MCF 10A (cell line): ENCODE measurements around the gene CD33. TPM values are rescaled to one million over a fixed set of nuclear protein-coding genes. Genes with fewer than 3 reads are reported as not detected.
A peak's percentile ranks its signal among the peaks of the same experiment; 100 is the strongest.
"Not testable (repeated sequence)": the region's sequence is repeated elsewhere in the genome, so short reads cannot be mapped to it uniquely, and the experiment has no call there.

Experiments used
- Bru-seq: library from RNA; stranded (reverse); fragments of 400-500 nt; gene quantifications from one replicate; lab custom pipeline; 2021; lab: Mats Ljungman, UMichigan
- BruChase-seq, 2 experiments: library from RNA; stranded (reverse); fragments of 400-500 nt; gene quantifications; one replicate each; lab custom pipeline; 2021; lab: Mats Ljungman, UMichigan
- BruUV-seq: library from RNA; stranded (reverse); fragments of 400-500 nt; replicated peaks from 2 replicates; lab custom pipeline; 2021; lab: Mats Ljungman, UMichigan
- CTCF ChIA-PET: fragments of 300-600 bp; sonication (Branson Sonifier 250); formaldehyde crosslinking; extraction: SDS; loops from one replicate; lab custom pipeline; 2021; ENCODE audit warnings: antibody characterized with exemption, inconsistent platforms; lab: Yijun Ruan, JAX
- POLR2A ChIA-PET: fragments of 300-600, 350-650 bp; sonication (Branson Sonifier 250); formaldehyde crosslinking; extraction: SDS; loops from one replicate; lab custom pipeline; 2020; ENCODE audit warnings: antibody characterized with exemption, inconsistent platforms; lab: Yijun Ruan, JAX
- DNase-seq: peaks from one replicate; pipeline ENCODE4 v3.0.0-alpha.2; 2018; ENCODE audit not compliant: unreplicated experiment
- H3K27ac Mint-ChIP-seq: one replicate; pipeline ENCODE4 v1.8.0; 2022; ENCODE audit warnings: mild to moderate bottlenecking, low read depth, mixed read lengths; ENCODE audit not compliant: unreplicated experiment
- H3K27me3 Mint-ChIP-seq: one replicate; pipeline ENCODE4 v1.8.0; 2022; ENCODE audit warnings: mixed read lengths; ENCODE audit not compliant: insufficient read depth, unreplicated experiment
- H3K36me3 Mint-ChIP-seq: one replicate; pipeline ENCODE4 v1.8.0; 2022; ENCODE audit warnings: mild to moderate bottlenecking, moderate library complexity, mixed read lengths; ENCODE audit not compliant: insufficient read depth, unreplicated experiment
- H3K4me1 Mint-ChIP-seq: one replicate; pipeline ENCODE4 v1.8.0; 2022; ENCODE audit warnings: mixed read lengths; ENCODE audit not compliant: insufficient read depth, unreplicated experiment
- H3K4me3 Mint-ChIP-seq: one replicate; pipeline ENCODE4 v1.8.0; 2022; ENCODE audit warnings: mild to moderate bottlenecking, moderate library complexity, mixed read lengths; ENCODE audit not compliant: unreplicated experiment
- H3K9me3 Mint-ChIP-seq: one replicate; pipeline ENCODE4 v1.8.0; 2022; ENCODE audit warnings: mixed read lengths; ENCODE audit not compliant: unreplicated experiment
- intact Hi-C: fragments of 100-400 bp; cut with micrococcal nuclease; formaldehyde crosslinking; loops from 2 replicates; pipeline ENCODE4 v1.14.1; 2022
- long read RNA-seq: library from polyadenylated mRNA; stranded (forward); transcript quantifications from one replicate; pipeline ENCODE4 v2.0.0, GENCODE V29; 2022
- total RNA-seq: library from RNA; stranded (reverse); gene quantifications from 2 replicates; pipeline ENCODE4 v1.2.3, GENCODE V29; 2022
- TF ChIP-seq, protein P1 (sequence below): fragments of 200-600 bp; IDR thresholded peaks from one replicate; pipeline ENCODE4 v1.8.0; 2022; ENCODE audit warnings: antibody characterized with exemption, mild to moderate bottlenecking; ENCODE audit not compliant: unreplicated experiment

The CD33 gene
- total RNA-seq (0.33 TPM in 1 of 2 replicates, not detected in the other), Bru-seq, nascent RNA (percentile 10 among the genes with signal in this experiment), BruChase-seq, experiment 1, labeled RNA remaining after a 6-hour chase (percentile 9 among the genes with signal in this experiment), BruChase-seq, experiment 2, labeled RNA remaining after a 2-hour chase (percentile 11 among the genes with signal in this experiment)
- long read RNA-seq, result 0 reads

DNA sequence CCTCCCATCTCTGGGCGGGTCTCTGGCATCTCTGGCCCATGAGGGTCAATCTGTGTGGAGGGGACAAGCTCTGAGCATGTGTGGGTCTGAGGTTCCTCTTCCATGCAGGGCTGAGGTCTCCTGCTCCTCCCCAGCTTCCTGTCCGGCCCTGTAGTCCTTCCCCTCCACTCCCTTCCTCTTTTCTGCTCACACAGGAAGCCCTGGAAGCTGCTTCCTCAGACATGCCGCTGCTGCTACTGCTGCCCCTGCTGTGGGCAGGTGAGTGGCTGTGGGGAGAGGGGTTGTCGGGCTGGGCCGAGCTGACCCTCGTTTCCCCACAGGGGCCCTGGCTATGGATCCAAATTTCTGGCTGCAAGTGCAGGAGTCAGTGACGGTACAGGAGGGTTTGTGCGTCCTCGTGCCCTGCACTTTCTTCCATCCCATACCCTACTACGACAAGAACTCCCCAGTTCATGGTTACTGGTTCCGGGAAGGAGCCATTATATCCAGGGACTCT is at the start of gene CD33:
TSS of gene CD33 (plus strand) at position 183 of the 496 bp plus-strand sequence. CDS start at position 222, 39 bp downstream.
- H3K4me1 Mint-ChIP-seq, H3K4me3 Mint-ChIP-seq, intact Hi-C loops, DNase-seq, H3K27me3 Mint-ChIP-seq, H3K27ac Mint-ChIP-seq, CTCF ChIA-PET, POLR2A ChIA-PET, BruUV-seq, H3K36me3 Mint-ChIP-seq: not testable (repeated sequence)
- H3K9me3 Mint-ChIP-seq, result peaks cover 31% of the 10 kb centered on the region

DNA sequence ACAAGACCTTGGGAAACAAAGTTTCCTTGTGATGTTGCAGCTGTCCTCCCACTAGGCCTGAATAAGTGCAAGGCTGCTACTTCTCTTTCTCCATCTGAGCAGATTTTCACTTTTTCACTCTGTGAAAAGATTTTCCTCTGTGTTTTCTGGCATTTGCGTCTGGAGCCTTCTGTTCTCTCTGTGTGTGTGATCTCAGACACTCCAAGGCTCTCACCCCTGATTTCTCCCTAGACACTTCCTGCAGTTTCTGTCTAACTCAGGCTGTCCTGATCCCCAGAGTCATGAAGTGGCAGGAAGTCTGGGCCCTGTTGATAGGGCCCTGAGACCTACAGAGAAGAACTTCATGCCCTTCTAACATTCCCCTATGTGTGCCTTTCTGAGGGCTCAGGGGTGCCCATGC is 45.6 kb upstream of the CD33 start:
- Mint-ChIP-seq H3K36me3 (no peaks in the 10 kb centered on the region), H3K4me3 (no peak overlapping the region), H3K27ac (no peak overlapping the region), H3K4me1 (no peaks in the 10 kb centered on the region), H3K27me3 (no peaks in the 10 kb centered on the region), H3K9me3 (peaks cover 8% of the 10 kb centered on the region)
- no TSS peak for BruUV-seq
- ChIA-PET POLR2A (no interaction called here), CTCF (interaction anchor here (0.7 kb wide), 1 partner anchor 745 kb away, joined by 3 read pairs; no protein-coding TSS in a partner anchor)
- intact Hi-C loops, result no loop called here
- DNase-seq, result no peak
- TF ChIP-seq, protein P1, sequence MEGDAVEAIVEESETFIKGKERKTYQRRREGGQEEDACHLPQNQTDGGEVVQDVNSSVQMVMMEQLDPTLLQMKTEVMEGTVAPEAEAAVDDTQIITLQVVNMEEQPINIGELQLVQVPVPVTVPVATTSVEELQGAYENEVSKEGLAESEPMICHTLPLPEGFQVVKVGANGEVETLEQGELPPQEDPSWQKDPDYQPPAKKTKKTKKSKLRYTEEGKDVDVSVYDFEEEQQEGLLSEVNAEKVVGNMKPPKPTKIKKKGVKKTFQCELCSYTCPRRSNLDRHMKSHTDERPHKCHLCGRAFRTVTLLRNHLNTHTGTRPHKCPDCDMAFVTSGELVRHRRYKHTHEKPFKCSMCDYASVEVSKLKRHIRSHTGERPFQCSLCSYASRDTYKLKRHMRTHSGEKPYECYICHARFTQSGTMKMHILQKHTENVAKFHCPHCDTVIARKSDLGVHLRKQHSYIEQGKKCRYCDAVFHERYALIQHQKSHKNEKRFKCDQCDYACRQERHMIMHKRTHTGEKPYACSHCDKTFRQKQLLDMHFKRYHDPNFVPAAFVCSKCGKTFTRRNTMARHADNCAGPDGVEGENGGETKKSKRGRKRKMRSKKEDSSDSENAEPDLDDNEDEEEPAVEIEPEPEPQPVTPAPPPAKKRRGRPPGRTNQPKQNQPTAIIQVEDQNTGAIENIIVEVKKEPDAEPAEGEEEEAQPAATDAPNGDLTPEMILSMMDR, result no peak

DNA sequence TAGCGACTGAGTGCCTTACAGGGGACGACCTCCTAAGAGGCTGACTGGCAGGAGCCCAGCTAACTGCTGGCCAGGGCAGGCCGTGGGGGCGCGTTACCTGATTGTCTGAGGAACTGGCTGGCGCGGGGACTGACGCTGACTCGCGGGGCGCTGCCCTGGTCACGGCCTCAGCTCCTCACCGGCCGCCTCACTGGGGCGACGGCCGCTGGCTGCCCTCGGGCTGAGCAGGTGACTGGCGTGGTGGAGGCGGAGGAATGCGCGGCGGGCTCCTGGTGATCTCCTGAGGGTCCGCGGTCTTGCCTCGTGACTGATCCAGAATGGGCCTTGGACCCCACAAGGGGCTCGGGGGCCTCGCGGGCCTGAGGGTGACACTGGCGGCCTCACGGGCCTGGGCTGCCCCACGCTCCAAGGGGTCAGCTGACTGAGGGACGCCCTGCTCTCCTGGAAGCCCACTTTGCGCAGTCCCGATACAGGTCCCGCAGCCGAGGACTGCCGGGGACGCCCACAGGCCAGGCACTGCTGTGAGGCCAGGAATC is 43.4 kb upstream of the CD33 start:
- DNase-seq, result no peak
- Mint-ChIP-seq H3K9me3 (peaks cover 8% of the 10 kb centered on the region), H3K36me3 (no peaks in the 10 kb centered on the region), H3K27ac (no peak overlapping the region), H3K4me1 (no peaks in the 10 kb centered on the region), H3K27me3 (no peaks in the 10 kb centered on the region), H3K4me3 (no peak overlapping the region)
- POLR2A ChIA-PET, result no interaction called here
- BruUV-seq, result no TSS peak
- CTCF ChIA-PET, result interaction anchor here (1.3 kb wide), 1 partner anchor 13 kb away, joined by 3 read pairs; no protein-coding TSS in a partner anchor
- TF ChIP-seq, protein P1, result no peak
- intact Hi-C loops, result no loop called here

DNA sequence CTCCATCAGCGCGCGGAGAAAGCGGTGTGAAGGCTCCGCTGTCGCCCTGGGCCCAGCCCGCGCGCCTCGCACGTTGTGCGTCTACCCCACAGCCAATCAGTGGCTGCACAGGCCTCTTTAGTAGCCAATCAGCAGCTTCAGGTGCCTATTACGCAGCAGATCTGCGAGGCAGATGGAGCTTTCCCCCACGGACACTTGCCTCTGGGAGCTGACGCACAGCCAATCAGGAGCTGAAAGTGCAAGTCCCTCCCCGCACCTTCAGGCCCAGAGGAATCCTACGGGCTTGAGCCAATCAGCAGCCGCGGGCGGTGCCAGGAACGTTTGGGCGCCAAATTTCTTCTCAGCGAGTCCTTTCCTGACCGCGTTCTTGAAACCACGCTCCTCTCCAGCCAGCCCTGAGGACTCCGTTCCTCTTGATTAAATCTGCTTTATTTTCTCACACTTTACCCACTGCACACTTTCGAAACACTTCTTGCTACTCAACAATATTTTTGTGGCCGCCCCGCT is 42.9 kb upstream of the CD33 start:
- H3K27me3 Mint-ChIP-seq, result no peaks in the 10 kb centered on the region
- H3K4me3 Mint-ChIP-seq, result no peak overlapping the region
- no TSS peak for BruUV-seq
- ChIA-PET POLR2A (no interaction called here), CTCF (interaction anchor here (1.3 kb wide), 1 partner anchor 13 kb away, joined by 3 read pairs; no protein-coding TSS in a partner anchor)
- no peaks in the 10 kb centered on the region for H3K4me1 Mint-ChIP-seq
- H3K9me3 Mint-ChIP-seq, result peaks cover 8% of the 10 kb centered on the region
- no peaks in the 10 kb centered on the region for H3K36me3 Mint-ChIP-seq
- intact Hi-C loops, result no loop called here
- TF ChIP-seq, protein P1, result no peak
- DNase-seq, result no peak
- no peak overlapping the region for H3K27ac Mint-ChIP-seq
